Stomach (tissue), 4 donors: Measurements from ENCODE around the gene SLC27A3.

Source experiments
- POLR2A ChIP-seq, 4 donors: fragments of 450-650 bp; IDR thresholded peaks; one replicate each; pipeline ENCODE4 v1.6.1; 2016; ENCODE audit warnings: antibody characterized with exemption in 4 of 4, control low read depth in 2 of 4, mild to moderate bottlenecking in 1 of 4, moderate library complexity in 1 of 4
- TF ChIP-seq, protein P1 (sequence below), 7 experiments: fragments of 450-650 bp in 4 of 7; fragments of 200-600 bp in 3 of 7; sonication (generic) in 3 of 7; IDR thresholded peaks; one replicate each; pipeline ENCODE4 v1.5.1; 2016 to 2019; ENCODE audit warnings: antibody characterized with exemption in 7 of 7, control low read depth in 2 of 7, mild to moderate bottlenecking in 1 of 7

DNA sequence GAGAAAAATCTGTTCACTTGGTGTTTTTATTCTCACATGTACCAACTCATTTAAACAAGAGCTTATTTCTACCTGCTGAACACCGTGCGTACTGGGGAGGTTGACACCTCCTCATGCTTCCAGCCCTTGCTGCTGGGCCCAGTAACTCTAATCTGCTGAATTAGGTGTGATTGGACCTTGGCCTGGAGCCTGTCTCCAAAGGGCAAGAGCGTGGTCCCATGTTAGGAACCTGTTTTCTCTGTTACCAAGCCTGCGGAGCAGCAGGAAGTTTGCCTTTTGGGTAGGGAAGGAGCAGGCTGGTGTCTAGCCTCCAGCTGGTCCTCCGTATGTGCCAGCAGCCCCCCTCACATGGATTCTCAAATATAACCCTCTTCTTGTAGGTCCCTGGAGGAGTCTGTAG, 10.9 kb upstream of the SLC27A3 start:
- TF ChIP-seq, protein P1, sequence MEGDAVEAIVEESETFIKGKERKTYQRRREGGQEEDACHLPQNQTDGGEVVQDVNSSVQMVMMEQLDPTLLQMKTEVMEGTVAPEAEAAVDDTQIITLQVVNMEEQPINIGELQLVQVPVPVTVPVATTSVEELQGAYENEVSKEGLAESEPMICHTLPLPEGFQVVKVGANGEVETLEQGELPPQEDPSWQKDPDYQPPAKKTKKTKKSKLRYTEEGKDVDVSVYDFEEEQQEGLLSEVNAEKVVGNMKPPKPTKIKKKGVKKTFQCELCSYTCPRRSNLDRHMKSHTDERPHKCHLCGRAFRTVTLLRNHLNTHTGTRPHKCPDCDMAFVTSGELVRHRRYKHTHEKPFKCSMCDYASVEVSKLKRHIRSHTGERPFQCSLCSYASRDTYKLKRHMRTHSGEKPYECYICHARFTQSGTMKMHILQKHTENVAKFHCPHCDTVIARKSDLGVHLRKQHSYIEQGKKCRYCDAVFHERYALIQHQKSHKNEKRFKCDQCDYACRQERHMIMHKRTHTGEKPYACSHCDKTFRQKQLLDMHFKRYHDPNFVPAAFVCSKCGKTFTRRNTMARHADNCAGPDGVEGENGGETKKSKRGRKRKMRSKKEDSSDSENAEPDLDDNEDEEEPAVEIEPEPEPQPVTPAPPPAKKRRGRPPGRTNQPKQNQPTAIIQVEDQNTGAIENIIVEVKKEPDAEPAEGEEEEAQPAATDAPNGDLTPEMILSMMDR (IDR thresholded peaks at IDR 0.05) = no peak
- TF ChIP-seq POLR2A (IDR thresholded peaks at IDR 0.05) = no peak
